Measurements from ENCODE around the gene UQCRHL. TPM values are rescaled to one million over a fixed set of nuclear protein-coding genes. Genes with fewer than 3 reads are reported as not detected.

Gene UQCRHL
- total and polyA plus RNA-seq, 2 of the 8 experiments (the other 6 are each of a cell fraction or from before 2014, with no cell fraction given): 3.7 to 3.9 TPM

GRCh38 chr1:15843826-15844572 lies 36.5 kb upstream of the UQCRHL start:
- H2BK12ac ChIP-seq (ENCODE audit: low read depth, low read length): no peak overlapping the region
- H3K79me2 ChIP-seq (ENCODE audit: control insufficient read depth in 1 of 2, insufficient read depth in 2 of 2, low read length in 2 of 2): peaks cover 0 to 11% of the 10 kb centered on the region in 2 experiments; a peak in 1 of 4 replicates
- no peak overlapping the region for H4K8ac ChIP-seq (ENCODE audit: extremely low read depth, insufficient read depth, low read length)
- no peak for TF ChIP-seq CEBPB (IDR thresholded peaks at IDR 0.05; ENCODE audit: low read depth, low read length)
- peak; percentile 66; the same call in 1 of the 2 replicates for TF ChIP-seq MAFK (IDR thresholded peaks at IDR 0.05; ENCODE audit: low read depth, low read length)
- H3K18ac ChIP-seq (ENCODE audit: extremely low read depth, low read length): no peak overlapping the region
- H3K36me3 ChIP-seq (ENCODE audit: control insufficient read depth in 2 of 4, insufficient read depth in 4 of 4, low read length in 3 of 4): no peaks in the 10 kb centered on the region; a peak in 1 of 8 replicates
- DNase-seq (ENCODE audit: low read depth in 1 of 2, low spot score in 2 of 2) (no peak), FAIRE-seq (no peak)
- H3K27me3 ChIP-seq (replicated peaks in 1 of 4; ENCODE audit: control insufficient read depth in 3 of 4, extremely low read depth in 1 of 4, insufficient read depth in 3 of 4, low read length in 3 of 4): no peaks in the 10 kb centered on the region; a peak in 1 of 7 replicates
- H2BK120ac ChIP-seq (replicated peaks; ENCODE audit: low read depth, low read length): no peak overlapping the region
- H3K9ac ChIP-seq (replicated peaks in 1 of 4; ENCODE audit: extremely low read depth in 1 of 4, low read depth in 3 of 4, low read length in 3 of 4): no peak overlapping the region
- H2BK15ac ChIP-seq (ENCODE audit: low read length): no peak overlapping the region
- no peak overlapping the region for H2BK20ac ChIP-seq (ENCODE audit: low read length)
- H3K14ac ChIP-seq (ENCODE audit: insufficient read length): no peak overlapping the region
- peaks cover 0 to 2% of the 10 kb centered on the region in 2 experiments for H4K20me1 ChIP-seq (replicated peaks in 1 of 2; ENCODE audit: control insufficient read depth in 1 of 2, insufficient read depth in 2 of 2, low read length in 2 of 2)
- H3K4me1 ChIP-seq (replicated peaks in 1 of 4; ENCODE audit: control insufficient read depth in 3 of 4, insufficient read depth in 4 of 4, low read length in 3 of 4): no peaks in the 10 kb centered on the region
- no peaks in the 10 kb centered on the region for H3K9me3 ChIP-seq (ENCODE audit: insufficient read depth in 2 of 2, low read depth in 1 of 2, low read length in 1 of 2)
- WGBS, 2 experiments (ENCODE audit: extremely low coverage in 1 of 2, insufficient coverage in 1 of 2, insufficient read length in 1 of 2, insufficient replicate concordance in 2 of 2, low coverage in 1 of 2, low lambda C conversion rate in 2 of 2, missing lambda C conversion rate in 1 of 2): 84% methylated on average over 3 of the region's 3 CpGs; no CpG with 5 or more reads in 1 of the 2 experiments
- POLR2A ChIA-PET (ENCODE audit: partially characterized antibody): interaction anchor here (0.6 to 1.0 kb wide), 2 partner anchors 28 to 44 kb away, joined by 3 to 4 read pairs; no protein-coding TSS in a partner anchor
- H3K56ac ChIP-seq (replicated peaks; ENCODE audit: insufficient read length, low read depth, low read length): no peak overlapping the region
- 0 out of 2 replicates have a peak, but pooled peaks cover 3% of the 10 kb centered on the region for H3K79me1 ChIP-seq (ENCODE audit: low read depth, low read length)
- no peak overlapping the region for H4K5ac ChIP-seq (ENCODE audit: insufficient read length, low read depth, low read length)
- CTCF ChIA-PET (ENCODE audit: partially characterized antibody): interaction anchor here (0.7 to 1.9 kb wide), 5 partner anchors 29 to 130 kb away, joined by 3 to 9 read pairs (median 4); no protein-coding TSS in a partner anchor
- no peak overlapping the region for H3K4me2 ChIP-seq (ENCODE audit: insufficient read depth in 1 of 2, low read depth in 2 of 2, low read length in 2 of 2)
- H2BK5ac ChIP-seq (ENCODE audit: low read depth, low read length): no peak overlapping the region
- no peak overlapping the region for H3K27ac ChIP-seq (ENCODE audit: low read depth, low read length)
- H3K23me2 ChIP-seq (ENCODE audit: low read depth, low read length): peaks cover 4% of the 10 kb centered on the region
- H2AK5ac ChIP-seq (ENCODE audit: low read depth, low read length): no peak overlapping the region
- no peak overlapping the region for H2AFZ ChIP-seq (ENCODE audit: low read length)
- no peak overlapping the region for H4K91ac ChIP-seq (replicated peaks; ENCODE audit: insufficient read length, low read length)
- no peak overlapping the region for H3K23ac ChIP-seq (ENCODE audit: insufficient read length)
- H3K4ac ChIP-seq (replicated peaks; ENCODE audit: insufficient read length, low read depth, low read length): no peak overlapping the region
- H3K4me3 ChIP-seq (ENCODE audit: extremely low read depth in 1 of 4, insufficient read depth in 2 of 4, low read depth in 3 of 4, low read length in 4 of 4): no peak overlapping the region

Data from H1 (cell line).